IPS-15b (cell line): Measurements from ENCODE around the gene EMC1.

ENCODE experiments used
- H3K27me3 ChIP-seq: one replicate; pipeline ENCODE4 v1.6.1; 2013; ENCODE audit warnings: low read length; ENCODE audit not compliant: control insufficient read depth, insufficient read depth
- H3K36me3 ChIP-seq: one replicate; pipeline ENCODE4 v1.6.1; 2013; ENCODE audit warnings: low read length; ENCODE audit not compliant: control insufficient read depth, insufficient read depth
- H3K4me1 ChIP-seq: one replicate; pipeline ENCODE4 v1.6.1; 2013; ENCODE audit warnings: mild to moderate bottlenecking, low read length; ENCODE audit not compliant: control insufficient read depth, insufficient read depth
- H3K4me3 ChIP-seq: one replicate; pipeline ENCODE4 v1.5.1; 2013; ENCODE audit warnings: low read depth, low read length
- H3K9ac ChIP-seq: one replicate; pipeline ENCODE4 v1.6.1; 2013; ENCODE audit warnings: low read depth, mild to moderate bottlenecking, low read length
- H3K9me3 ChIP-seq: one replicate; pipeline ENCODE4 v1.6.1; 2013; ENCODE audit warnings: mild to moderate bottlenecking, low read length; ENCODE audit not compliant: control insufficient read depth, insufficient read depth

EMC1 gene

DNA sequence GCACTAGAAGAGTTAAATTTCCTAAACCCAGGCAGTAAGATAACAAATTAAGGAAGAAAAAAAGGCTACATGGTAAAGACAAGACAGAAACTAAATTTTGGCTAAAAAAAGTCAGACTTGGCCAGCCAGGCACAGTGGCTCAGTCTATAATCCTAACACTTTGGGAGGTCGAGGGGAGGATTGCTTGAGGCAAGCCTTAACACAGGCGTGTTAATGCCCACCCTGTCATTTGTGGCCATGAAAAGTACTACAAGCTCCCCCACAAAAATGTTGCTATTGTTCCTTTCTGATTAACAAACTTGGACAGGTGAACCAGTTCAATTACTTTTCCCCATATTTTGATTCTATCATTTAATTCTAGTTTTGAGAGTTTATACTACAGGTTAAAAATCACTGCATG lies 73.5 kb downstream of the EMC1 start:
- Histone ChIP-seq H3K36me3 (peaks cover 62% of the 10 kb centered on the region), H3K9me3 (no peaks in the 10 kb centered on the region), H3K4me1 (no peaks in the 10 kb centered on the region), H3K4me3 (no peak overlapping the region), H3K9ac (no peak overlapping the region), H3K27me3 (no peaks in the 10 kb centered on the region)

DNA sequence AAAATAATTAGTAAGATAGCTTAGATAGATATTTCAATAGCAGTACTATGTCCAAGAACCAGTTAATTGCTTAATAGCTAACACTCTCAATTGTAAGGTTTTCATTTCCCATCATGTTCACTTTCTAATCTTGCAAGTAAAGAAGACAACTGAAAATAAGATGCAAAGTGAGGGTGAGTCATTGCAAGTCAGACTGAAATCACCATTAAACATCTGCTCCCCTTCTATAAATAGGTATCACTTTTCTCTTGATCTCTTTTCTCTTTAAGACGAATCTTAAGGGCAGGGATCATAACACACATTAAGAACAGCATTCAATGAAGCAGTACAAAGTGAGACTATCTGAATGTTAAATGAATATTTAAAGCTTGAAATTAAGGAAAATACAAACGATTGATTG lies 81.7 kb downstream of the EMC1 start:
- H3K9me3 ChIP-seq: no peaks in the 10 kb centered on the region
- H3K4me1 ChIP-seq: no peaks in the 10 kb centered on the region
- no peak overlapping the region for H3K4me3 ChIP-seq
- no peaks in the 10 kb centered on the region for H3K27me3 ChIP-seq
- H3K9ac ChIP-seq: no peak overlapping the region
- H3K36me3 ChIP-seq: peaks cover 83% of the 10 kb centered on the region

DNA sequence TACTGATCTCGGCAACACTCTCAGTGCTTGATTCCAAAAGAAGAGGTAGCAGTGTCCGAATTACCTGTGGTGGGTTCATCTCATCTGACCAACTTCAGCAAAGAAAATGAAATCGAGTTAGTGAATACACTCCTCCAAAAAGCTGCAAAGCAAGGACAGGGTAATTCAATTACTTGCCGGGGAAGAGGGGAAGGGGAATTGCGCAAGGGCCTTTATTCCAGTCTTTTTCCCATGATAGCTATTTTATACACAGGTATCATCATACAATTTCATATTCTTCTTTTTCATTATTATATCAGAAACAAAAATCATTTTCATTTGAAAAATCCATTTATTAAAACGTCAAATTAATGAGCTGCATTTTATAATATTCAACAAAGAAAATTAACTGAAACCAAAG lies 84.2 kb downstream of the EMC1 start:
- no peaks in the 10 kb centered on the region for H3K9me3 ChIP-seq
- H3K4me1 ChIP-seq: no peaks in the 10 kb centered on the region
- no peak overlapping the region for H3K4me3 ChIP-seq
- H3K36me3 ChIP-seq: peaks cover 89% of the 10 kb centered on the region
- H3K27me3 ChIP-seq: no peaks in the 10 kb centered on the region
- H3K9ac ChIP-seq: no peak overlapping the region

DNA sequence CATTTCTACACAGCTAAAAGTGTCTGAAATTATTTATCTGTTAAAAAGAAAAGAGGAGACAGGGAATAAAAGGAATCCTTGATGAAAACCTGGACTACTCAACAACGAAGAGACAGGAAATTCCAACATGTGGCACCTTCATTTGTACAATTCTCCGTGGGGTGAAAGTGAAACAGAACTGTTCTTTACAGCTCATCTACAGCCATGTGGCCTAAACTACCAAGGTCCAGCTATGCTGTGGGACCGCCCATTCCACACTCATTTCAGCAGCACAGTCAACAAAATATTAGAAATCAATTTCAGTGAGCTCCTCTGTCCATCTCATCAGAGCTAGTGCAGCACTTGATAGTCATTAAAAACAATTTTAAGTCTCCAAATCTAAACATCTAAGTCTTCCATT lies 85.3 kb downstream of the EMC1 start:
- no peak overlapping the region for H3K4me3 ChIP-seq
- H3K36me3 ChIP-seq: peaks cover 90% of the 10 kb centered on the region
- no peak overlapping the region for H3K9ac ChIP-seq
- H3K9me3 ChIP-seq: no peaks in the 10 kb centered on the region
- no peaks in the 10 kb centered on the region for H3K27me3 ChIP-seq
- no peaks in the 10 kb centered on the region for H3K4me1 ChIP-seq
